Nephron (organoid): ENCODE results near the gene PPP1R36.
A peak's percentile ranks its signal among the peaks of the same experiment; 100 is the strongest.

Experiments
- H3K27ac Mint-ChIP-seq, 3 experiments: 2 replicates each; pipeline ENCODE4 v1.8.0; 2020; ENCODE audit warnings: mixed read lengths in 3 of 3, mild to moderate bottlenecking in 2 of 3, moderate library complexity in 1 of 3
- H3K27me3 Mint-ChIP-seq: 2 replicates; pipeline ENCODE4 v1.8.0; 2021; ENCODE audit warnings: low read depth, mild to moderate bottlenecking, moderate library complexity, mixed read lengths
- H3K36me3 Mint-ChIP-seq: 2 replicates; pipeline ENCODE4 v1.8.0; 2020; ENCODE audit warnings: low read depth, mixed read lengths
- H3K4me1 Mint-ChIP-seq: 2 replicates; pipeline ENCODE4 v1.8.0; 2020; ENCODE audit warnings: mixed read lengths
- H3K4me3 Mint-ChIP-seq, 3 experiments: 2 replicates each; pipeline ENCODE4 v1.8.0; 2020; ENCODE audit warnings: mild to moderate bottlenecking in 3 of 3, mixed read lengths in 3 of 3, moderate library complexity in 2 of 3
- H3K9me3 Mint-ChIP-seq: 2 replicates; pipeline ENCODE4 v1.8.0; 2020; ENCODE audit warnings: mixed read lengths
- CTCF ChIP-seq, 3 experiments: fragments of 200-600 bp; sonication (generic); IDR thresholded peaks; one replicate each; pipeline ENCODE4 v1.5.0; 2021; ENCODE audit warnings: antibody characterized with exemption in 3 of 3; ENCODE audit not compliant: unreplicated experiment in 3 of 3

Gene PPP1R36

GRCh38 chr14:64549791-64550620 lies at the start of gene PPP1R36:
TSS of gene PPP1R36 (plus strand) at chr14:64549961. CDS start at chr14:64549998, 37 bp downstream.
- Mint-ChIP-seq H3K27ac (no peak within 1 kb of the TSS), H3K4me1 (no peaks in the 10 kb centered on the region), H3K27me3 (peaks cover 32% of the 10 kb centered on the region), H3K36me3 (no peaks in the 10 kb centered on the region), H3K9me3 (no peaks in the 10 kb centered on the region), H3K4me3 (peak within 1 kb of the TSS; percentile 70 to 73 (median 72))
- no peak for TF ChIP-seq CTCF (IDR thresholded peaks at IDR 0.05; ENCODE audit: unreplicated experiment in 3 of 3)

- Mint-ChIP-seq H3K9me3 (no peaks in the 10 kb centered on the region), H3K4me1 (peaks cover 26% of the 10 kb centered on the region), H3K27ac (peak overlapping the region; percentile 14 to 63 (median 26)), H3K27me3 (no peaks in the 10 kb centered on the region), H3K36me3 (peaks cover 5% of the 10 kb centered on the region), H3K4me3 (peak overlapping the region in 2 of 3 experiments; percentile 12 to 55)
- no peak for TF ChIP-seq CTCF (IDR thresholded peaks at IDR 0.05; ENCODE audit: unreplicated experiment in 3 of 3)
Observed at GRCh38 chr14:64500088-64500487, 49.7 kb upstream of the PPP1R36 start.

- H3K4me3 Mint-ChIP-seq: peak overlapping the region; percentile 86 to 97 (median 96)
- H3K9me3 Mint-ChIP-seq: no peaks in the 10 kb centered on the region
- no peak for TF ChIP-seq CTCF (IDR thresholded peaks at IDR 0.05; ENCODE audit: unreplicated experiment in 3 of 3)
- peaks cover 38% of the 10 kb centered on the region for H3K4me1 Mint-ChIP-seq
- no peaks in the 10 kb centered on the region for H3K27me3 Mint-ChIP-seq
- peak overlapping the region; percentile 84 to 99 (median 98) for H3K27ac Mint-ChIP-seq
- H3K36me3 Mint-ChIP-seq: peaks cover 5% of the 10 kb centered on the region
Observed at GRCh38 chr14:64501411-64502171, 48.2 kb upstream of the PPP1R36 start.

- H3K27me3 Mint-ChIP-seq: no peaks in the 10 kb centered on the region
- no peaks in the 10 kb centered on the region for H3K9me3 Mint-ChIP-seq
- H3K36me3 Mint-ChIP-seq: peaks cover 5% of the 10 kb centered on the region
- peak overlapping the region; percentile 86 to 97 (median 96) for H3K4me3 Mint-ChIP-seq
- TF ChIP-seq CTCF (IDR thresholded peaks at IDR 0.05; ENCODE audit: unreplicated experiment in 3 of 3): no peak
- H3K4me1 Mint-ChIP-seq: peaks cover 47% of the 10 kb centered on the region
- peak overlapping the region; percentile 84 to 99 (median 98) for H3K27ac Mint-ChIP-seq
Observed at GRCh38 chr14:64502456-64502855, 47.3 kb upstream of the PPP1R36 start.

- Mint-ChIP-seq H3K4me1 (peaks cover 52% of the 10 kb centered on the region), H3K27ac (peak overlapping the region; percentile 84 to 99 (median 98)), H3K4me3 (peak overlapping the region; percentile 86 to 97 (median 96)), H3K36me3 (peaks cover 1% of the 10 kb centered on the region), H3K27me3 (no peaks in the 10 kb centered on the region), H3K9me3 (no peaks in the 10 kb centered on the region)
- no peak for TF ChIP-seq CTCF (IDR thresholded peaks at IDR 0.05; ENCODE audit: unreplicated experiment in 3 of 3)
Observed at GRCh38 chr14:64502887-64503433, 46.8 kb upstream of the PPP1R36 start.
